ENCODE data around the gene ZFP3. TPM values are rescaled to one million over a fixed set of nuclear protein-coding genes. Genes with fewer than 3 reads are reported as not detected.
"Not testable (repeated sequence)": the region's sequence is repeated elsewhere in the genome, so short reads cannot be mapped to it uniquely, and the experiment has no call there.

Gene ZFP3
- total and polyA plus RNA-seq, 4 experiments from 2014 or later: 0.52 to 13.0 (median 6.6) TPM

- Histone ChIP-seq H3K27ac (ENCODE audit: low read depth, low read length) (no peak overlapping the region), H3K27me3 (ENCODE audit: insufficient read depth, low read length) (no peaks in the 10 kb centered on the region), H3K4me3 (ENCODE audit: low read length in 2 of 2) (no peak overlapping the region), H3K36me3 (ENCODE audit: insufficient read depth, low read length) (no peaks in the 10 kb centered on the region), H3K9me3 (ENCODE audit: control insufficient read depth in 1 of 2, low read length in 2 of 2) (no peaks in the 10 kb centered on the region), H3K4me1 (ENCODE audit: insufficient read depth, low read length) (no peaks in the 10 kb centered on the region)
- no peaks in the 10 kb centered on the region for H3K27me3 Mint-ChIP-seq
- H3K9me3 Mint-ChIP-seq: no peaks in the 10 kb centered on the region
- no peaks in the 10 kb centered on the region for H3K36me3 Mint-ChIP-seq
- POLR2A ChIA-PET (ENCODE audit: partially characterized antibody): no interaction called here
- peaks cover 0 to 4% (median 0%) of the 10 kb centered on the region in 4 donors for H3K4me1 Mint-ChIP-seq
- H3K27ac Mint-ChIP-seq: no peak overlapping the region
- DNase-seq: no peak
- intact Hi-C loops (cut with micrococcal nuclease): no loop called here
- H3K4me3 Mint-ChIP-seq: no peak overlapping the region
- CTCF ChIA-PET (ENCODE audit: partially characterized antibody): no interaction called here
Measured at GRCh38 chr17:5138616-5139457, 60.6 kb downstream of the ZFP3 start.

- Mint-ChIP-seq H3K4me1 (peaks cover 0 to 4% (median 0%) of the 10 kb centered on the region in 4 donors), H3K27me3 (no peaks in the 10 kb centered on the region)
- POLR2A ChIA-PET (ENCODE audit: partially characterized antibody): no interaction called here
Measured at GRCh38 chr17:5139458-5139732, 61.1 kb downstream of the ZFP3 start.

GRCh38 chr17:5142877-5143276, 64.6 kb downstream of the ZFP3 start:
- DNase-seq; H3K36me3 ChIP-seq (ENCODE audit: insufficient read depth, low read length); CTCF ChIA-PET (ENCODE audit: partially characterized antibody); H3K27ac ChIP-seq (ENCODE audit: low read depth, low read length); intact Hi-C loops (cut with micrococcal nuclease); POLR2A ChIA-PET (ENCODE audit: partially characterized antibody); H3K36me3 Mint-ChIP-seq; H3K4me3 Mint-ChIP-seq; H3K4me1 ChIP-seq (ENCODE audit: insufficient read depth, low read length); H3K9me3 Mint-ChIP-seq; H3K9me3 ChIP-seq (ENCODE audit: control insufficient read depth in 1 of 2, low read length in 2 of 2); H3K27me3 ChIP-seq (ENCODE audit: insufficient read depth, low read length); H3K27ac Mint-ChIP-seq; H3K4me1 Mint-ChIP-seq; H3K4me3 ChIP-seq (ENCODE audit: low read length in 2 of 2); H3K27me3 Mint-ChIP-seq: not testable (repeated sequence)

More at GRCh38 chr17:5139458-5139732, 61.1 kb downstream of the ZFP3 start:
- no peaks in the 10 kb centered on the region for H3K36me3 Mint-ChIP-seq
- intact Hi-C loops (cut with micrococcal nuclease): no loop called here
- no peak overlapping the region for H3K27ac ChIP-seq (ENCODE audit: low read depth, low read length)
- no peak overlapping the region for H3K4me3 ChIP-seq (ENCODE audit: low read length in 2 of 2)
- CTCF ChIA-PET (ENCODE audit: partially characterized antibody): no interaction called here
- no peaks in the 10 kb centered on the region for H3K9me3 ChIP-seq (ENCODE audit: control insufficient read depth in 1 of 2, low read length in 2 of 2)
- H3K4me1 ChIP-seq (ENCODE audit: insufficient read depth, low read length): no peaks in the 10 kb centered on the region
- H3K4me3 Mint-ChIP-seq: no peak overlapping the region
- H3K9me3 Mint-ChIP-seq: no peaks in the 10 kb centered on the region
- no peaks in the 10 kb centered on the region for H3K36me3 ChIP-seq (ENCODE audit: insufficient read depth, low read length)
- DNase-seq: no peak
- no peaks in the 10 kb centered on the region for H3K27me3 ChIP-seq (ENCODE audit: insufficient read depth, low read length)
- H3K27ac Mint-ChIP-seq: no peak overlapping the region

Other genes starting within 250 kb of the ZFP3 start
- gene MINK1, start 245.1 kb upstream of the ZFP3 start, total RNA-seq: 100 to 1,000 TPM; 134 to 139 TPM
- 10 to 100 TPM in 1 of 2 donors, 1 to 10 TPM in 1; 4.3 to 43.6 TPM for gene MINK1, start 245.1 kb upstream of the ZFP3 start, polyA plus RNA-seq
- 1 to 10 TPM; 4.3 to 5.0 TPM for gene C17orf107, start 178.9 kb upstream of the ZFP3 start, total RNA-seq
- under 1 TPM; 0.50 to 0.68 TPM for gene C17orf107, start 178.9 kb upstream of the ZFP3 start, polyA plus RNA-seq
- 1 to 10 TPM in 1 of 2 experiments, under 1 TPM in 1; 0.64 to 1.3 TPM for gene CHRNE, start 175.4 kb upstream of the ZFP3 start, total RNA-seq
- under 1 TPM; 0.08 to 0.21 TPM for gene CHRNE, start 175.4 kb upstream of the ZFP3 start, polyA plus RNA-seq
- gene GP1BA, start 146.2 kb upstream of the ZFP3 start, total RNA-seq: not detected
- not detected for gene GP1BA, start 146.2 kb upstream of the ZFP3 start, polyA plus RNA-seq
- 10 to 100 TPM; 43.5 to 49.5 TPM for gene SLC25A11, start 138.4 kb upstream of the ZFP3 start, total RNA-seq
- 100 to 1,000 TPM in 1 of 2 donors, 10 to 100 TPM in 1; 55.1 to 101 TPM for gene SLC25A11, start 138.4 kb upstream of the ZFP3 start, polyA plus RNA-seq
- gene RNF167, start 138.2 kb upstream of the ZFP3 start, total RNA-seq: 100 to 1,000 TPM; 154 to 172 TPM
- 10 to 100 TPM; 52.4 to 61.5 TPM for gene RNF167, start 138.2 kb upstream of the ZFP3 start, polyA plus RNA-seq
- gene PFN1, start 129.9 kb upstream of the ZFP3 start, total RNA-seq: 100 to 1,000 TPM; 560 to 585 TPM
- 1,000 to 10,000 TPM; 2,226 to 2,605 TPM for gene PFN1, start 129.9 kb upstream of the ZFP3 start, polyA plus RNA-seq
- 10 to 100 TPM; 16.2 to 21.8 TPM for gene ENO3, start 127.3 kb upstream of the ZFP3 start, total RNA-seq
- 1 to 10 TPM; 1.5 to 2.4 TPM for gene ENO3, start 127.3 kb upstream of the ZFP3 start, polyA plus RNA-seq
- gene SPAG7, start 110.7 kb upstream of the ZFP3 start, total RNA-seq: 10 to 100 TPM; 36.7 to 38.4 TPM
- gene SPAG7, start 110.7 kb upstream of the ZFP3 start, polyA plus RNA-seq: 100 to 1,000 TPM in 1 of 2 donors, 10 to 100 TPM in 1; 94.1 to 133 TPM
- 10 to 100 TPM; 63.0 to 84.8 TPM for gene CAMTA2, start 90.8 kb upstream of the ZFP3 start, total RNA-seq
- 10 to 100 TPM in 1 of 2 donors, 1 to 10 TPM in 1; 4.6 to 25.4 TPM for gene CAMTA2, start 90.8 kb upstream of the ZFP3 start, polyA plus RNA-seq
- gene INCA1, start 80.9 kb upstream of the ZFP3 start, total RNA-seq: under 1 TPM; 0.36 to 0.67 TPM
- gene INCA1, start 80.9 kb upstream of the ZFP3 start, polyA plus RNA-seq: under 1 TPM; 0.26 to 0.71 TPM
- 10 to 100 TPM; 29.8 to 36.9 TPM for gene KIF1C, start 80.5 kb upstream of the ZFP3 start, total RNA-seq
- 10 to 100 TPM in 1 of 2 donors, 1 to 10 TPM in 1; 1.8 to 10.8 TPM for gene KIF1C, start 80.5 kb upstream of the ZFP3 start, polyA plus RNA-seq
- under 1 TPM; 0.53 to 0.58 TPM for gene SLC52A1, start 43.0 kb upstream of the ZFP3 start, total RNA-seq
- under 1 TPM; 0.20 to 0.29 TPM for gene SLC52A1, start 43.0 kb upstream of the ZFP3 start, polyA plus RNA-seq
- gene ZNF232, start 33.4 kb downstream of the ZFP3 start, total RNA-seq: 10 to 100 TPM; 18.7 to 19.7 TPM
- 1 to 10 TPM; 2.8 to 9.8 TPM for gene ZNF232, start 33.4 kb downstream of the ZFP3 start, polyA plus RNA-seq
- under 1 TPM in 1 of 2 experiments, not detected in 1; 0.14 TPM for gene USP6, start 37.6 kb downstream of the ZFP3 start, total RNA-seq
- gene USP6, start 37.6 kb downstream of the ZFP3 start, polyA plus RNA-seq: under 1 TPM; 0.02 TPM
- gene ZNF594, start 113.4 kb downstream of the ZFP3 start, total RNA-seq: 10 to 100 TPM; 28.9 to 30.7 TPM
- 1 to 10 TPM in 1 of 2 donors, under 1 TPM in 1; 0.57 to 2.6 TPM for gene ZNF594, start 113.4 kb downstream of the ZFP3 start, polyA plus RNA-seq
- under 1 TPM; 0.19 to 0.32 TPM for gene SCIMP, start 156.4 kb downstream of the ZFP3 start, total RNA-seq
- 1 to 10 TPM in 1 of 2 donors, under 1 TPM in 1; 0.08 to 1.5 TPM for gene SCIMP, start 156.4 kb downstream of the ZFP3 start, polyA plus RNA-seq
- gene RABEP1, start 203.8 kb downstream of the ZFP3 start, total RNA-seq: 10 to 100 TPM; 53.9 to 54.2 TPM
- gene RABEP1, start 203.8 kb downstream of the ZFP3 start, polyA plus RNA-seq: 10 to 100 TPM; 13.9 to 33.1 TPM